Fibroblast of pulmonary artery (primary cell): ENCODE data around the gene IFI16.

ENCODE experiments used
- DNase-seq: peaks from one replicate; pipeline ENCODE4 v3.0.0-alpha.2; 2010; ENCODE audit warnings: low read depth
- H3K4me3 ChIP-seq: replicated peaks from 2 replicates; pipeline ENCODE4 v1.5.1; 2011; ENCODE audit warnings: low read depth, mild to moderate bottlenecking, control low read depth, low read length, moderate library complexity
- CTCF ChIP-seq: IDR thresholded peaks from 2 replicates; pipeline ENCODE4 v1.5.1; 2011; ENCODE audit warnings: mild to moderate bottlenecking, control low read depth, low read length, inconsistent platforms; ENCODE audit errors: missing control alignments

IFI16 gene

GRCh38 chr1:159009704-159010361 is at the start of gene IFI16:
TSS of gene IFI16 (plus strand) at chr1:159009907. CDS start at chr1:159014681, 4,774 bp downstream.
- peak within 1 kb of the TSS; percentile 72 for H3K4me3 ChIP-seq
- no peak for TF ChIP-seq CTCF
- DNase-seq, result peak; percentile 98

- TF ChIP-seq CTCF, result no peak
- no peak overlapping the region for H3K4me3 ChIP-seq
- no peak for DNase-seq
These were observed 48.5 kb upstream of the IFI16 start for GRCh38 chr1:158961178-158961577.

GRCh38 chr1:158962983-158963382 is 46.7 kb upstream of the IFI16 start:
- TF ChIP-seq CTCF, result no peak
- H3K4me3 ChIP-seq, result no peak overlapping the region
- no peak for DNase-seq

DNA sequence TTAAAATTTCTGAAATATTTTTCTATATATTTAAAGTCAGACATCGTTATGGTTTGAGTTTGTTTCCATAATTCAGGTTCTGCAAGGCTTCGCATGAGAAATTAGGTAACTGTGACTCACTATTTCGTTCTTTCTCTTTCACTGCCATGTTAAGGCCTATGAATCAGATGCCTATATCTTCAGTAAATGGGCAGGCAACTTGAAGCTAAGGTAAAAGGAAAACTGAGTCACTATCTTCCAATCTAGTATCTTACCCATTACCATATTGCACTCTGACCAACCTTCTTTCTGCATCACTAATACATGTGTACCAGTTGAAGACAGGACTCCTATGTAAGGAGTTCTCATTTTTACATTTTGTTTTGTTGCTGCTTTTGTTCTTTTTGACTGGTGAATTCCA is 40.5 kb upstream of the IFI16 start:
- no peak for TF ChIP-seq CTCF
- no peak overlapping the region for H3K4me3 ChIP-seq
- no peak for DNase-seq

DNA sequence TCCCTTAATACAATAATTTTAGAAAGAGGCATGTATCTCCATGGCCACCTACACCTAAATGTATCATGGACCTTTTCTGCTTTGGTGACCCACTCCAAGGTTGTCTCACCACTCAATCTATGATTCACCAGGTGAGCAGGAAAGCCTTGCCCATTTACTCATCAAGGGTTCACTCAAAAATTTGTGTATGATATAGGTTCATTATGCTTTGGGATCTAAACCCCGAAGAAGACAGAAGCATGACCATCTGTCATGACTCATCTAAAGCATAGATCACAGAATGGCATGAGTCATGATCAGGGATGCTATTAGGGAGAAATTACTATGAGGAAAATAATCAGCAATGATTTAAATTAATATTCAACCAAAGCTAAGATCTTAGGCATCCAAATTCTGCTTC is 39.9 kb upstream of the IFI16 start:
- DNase-seq, result no peak
- TF ChIP-seq CTCF, result no peak
- H3K4me3 ChIP-seq, result no peak overlapping the region

DNA sequence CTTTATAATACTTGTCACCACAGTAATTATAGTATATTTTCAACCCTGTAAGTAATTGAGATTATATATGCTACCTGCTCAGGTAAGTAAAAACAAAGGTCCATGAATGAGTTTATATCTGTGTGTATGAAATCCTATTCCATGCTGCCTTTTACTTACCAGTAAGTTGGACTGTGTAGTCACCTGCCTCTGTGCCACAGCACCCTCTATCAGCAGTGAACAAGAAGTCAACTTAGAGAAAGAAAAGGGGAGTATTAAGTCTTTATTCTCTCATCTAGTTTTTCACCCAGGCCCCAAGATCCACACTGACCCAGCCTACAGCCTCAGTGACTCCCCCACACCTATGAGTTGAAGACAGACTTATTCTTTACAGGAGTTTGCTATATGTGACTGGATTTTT is 36.9 kb upstream of the IFI16 start:
- DNase-seq, result peak; percentile 14
- TF ChIP-seq CTCF, result peak; percentile 7
- no peak overlapping the region for H3K4me3 ChIP-seq

DNA sequence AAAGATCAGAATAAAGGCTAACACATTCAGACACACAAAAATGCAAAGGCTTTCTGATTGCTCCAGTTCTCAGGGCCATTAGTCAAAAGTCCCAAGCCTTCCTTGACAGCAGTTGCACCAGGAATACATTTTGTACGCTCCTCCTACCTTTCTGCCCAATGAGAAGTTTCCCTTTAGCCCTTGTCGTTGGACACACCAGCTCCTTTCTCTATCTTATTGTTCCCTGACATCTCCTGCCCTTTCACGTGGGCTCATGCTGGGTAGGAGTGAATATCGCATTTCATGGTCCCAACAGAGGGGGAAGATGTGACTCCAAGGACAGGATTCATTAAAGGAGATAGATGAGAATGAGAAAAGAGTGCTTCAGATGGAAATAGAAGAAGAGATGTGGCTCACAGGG is 33.5 kb upstream of the IFI16 start:
- no peak for TF ChIP-seq CTCF
- DNase-seq, result no peak
- H3K4me3 ChIP-seq, result no peak overlapping the region
